Measurements from ENCODE around the gene BOC. TPM values are rescaled to one million over a fixed set of nuclear protein-coding genes. Genes with fewer than 3 reads are reported as not detected.
A peak's percentile ranks its signal among the peaks of the same experiment; 100 is the strongest.

BOC gene
- total RNA-seq, 4 donors from 2014 or later = 75.6 to 159 (median 105) TPM

- no peak for DNase-seq (ENCODE audit: low spot score in 2 of 2)
- TF ChIP-seq POLR2A (IDR thresholded peaks at IDR 0.05) (no peak), POLR2AphosphoS5 (IDR thresholded peaks at IDR 0.05) (no peak), CTCF (IDR thresholded peaks at IDR 0.05) (no peak), EP300 (IDR thresholded peaks at IDR 0.05) (no peak)
- Histone ChIP-seq H3K36me3 (peaks cover 9% of the 10 kb centered on the region), H3K4me1 (peaks cover 81% of the 10 kb centered on the region), H3K9me3 (no peaks in the 10 kb centered on the region), H3K4me3 (no peak overlapping the region), H3K27me3 (no peaks in the 10 kb centered on the region), H3K27ac (peak overlapping the region; percentile 95)
- 36% methylated on average over 2 of the region's 2 CpGs for WGBS
Measured at GRCh38 chr3:113214917-113215595, 3.7 kb downstream of the BOC start.

- Histone ChIP-seq H3K9me3 (no peaks in the 10 kb centered on the region), H3K36me3 (peaks cover 14% of the 10 kb centered on the region), H3K4me3 (no peak overlapping the region), H3K4me1 (peaks cover 84% of the 10 kb centered on the region), H3K27me3 (no peaks in the 10 kb centered on the region), H3K27ac (peak overlapping the region; percentile 59)
- no peak for DNase-seq (ENCODE audit: low spot score in 2 of 2)
- TF ChIP-seq CTCF (IDR thresholded peaks at IDR 0.05) = no peak
- no peak for TF ChIP-seq POLR2AphosphoS5 (IDR thresholded peaks at IDR 0.05)
- TF ChIP-seq POLR2A (IDR thresholded peaks at IDR 0.05) = no peak
- no peak for TF ChIP-seq EP300 (IDR thresholded peaks at IDR 0.05)
- 68% methylated on average over 5 of the region's 5 CpGs for WGBS
Measured at GRCh38 chr3:113216393-113216792, 5.0 kb downstream of the BOC start.

- Histone ChIP-seq H3K9me3 (no peaks in the 10 kb centered on the region), H3K27ac (peak overlapping the region; percentile 64), H3K4me3 (no peak overlapping the region), H3K27me3 (no peaks in the 10 kb centered on the region), H3K36me3 (peaks cover 14% of the 10 kb centered on the region), H3K4me1 (peaks cover 95% of the 10 kb centered on the region)
- TF ChIP-seq EP300 (IDR thresholded peaks at IDR 0.05) (no peak), POLR2A (IDR thresholded peaks at IDR 0.05) (no peak), CTCF (IDR thresholded peaks at IDR 0.05) (no peak), POLR2AphosphoS5 (IDR thresholded peaks at IDR 0.05) (no peak)
- DNase-seq (ENCODE audit: low spot score in 2 of 2) = no peak
- WGBS = 71% methylated on average over 10 of the region's 10 CpGs
Measured at GRCh38 chr3:113218011-113218680, 6.8 kb downstream of the BOC start.

- no peak for TF ChIP-seq EP300 (IDR thresholded peaks at IDR 0.05)
- TF ChIP-seq POLR2A (IDR thresholded peaks at IDR 0.05) = no peak
- TF ChIP-seq POLR2AphosphoS5 (IDR thresholded peaks at IDR 0.05) = no peak
- no peak for TF ChIP-seq CTCF (IDR thresholded peaks at IDR 0.05)
- 86% methylated on average over 1 of the region's 1 CpG for WGBS
- Histone ChIP-seq H3K36me3 (peaks cover 14% of the 10 kb centered on the region), H3K4me3 (no peak overlapping the region), H3K4me1 (peaks cover 95% of the 10 kb centered on the region), H3K27me3 (no peaks in the 10 kb centered on the region), H3K27ac (peak overlapping the region; percentile 64), H3K9me3 (no peaks in the 10 kb centered on the region)
- no peak for DNase-seq (ENCODE audit: low spot score in 2 of 2)
Measured at GRCh38 chr3:113218681-113219045, 7.3 kb downstream of the BOC start.

GRCh38 chr3:113219605-113220300 is 8.4 kb downstream of the BOC start:
- Histone ChIP-seq H3K4me3 (no peak overlapping the region), H3K4me1 (peaks cover 92% of the 10 kb centered on the region), H3K36me3 (peaks cover 14% of the 10 kb centered on the region), H3K9me3 (no peaks in the 10 kb centered on the region), H3K27me3 (no peaks in the 10 kb centered on the region), H3K27ac (peak overlapping the region; percentile 64)
- TF ChIP-seq POLR2A (IDR thresholded peaks at IDR 0.05) = no peak
- TF ChIP-seq CTCF (IDR thresholded peaks at IDR 0.05) = no peak
- TF ChIP-seq EP300 (IDR thresholded peaks at IDR 0.05) = no peak
- no peak for TF ChIP-seq POLR2AphosphoS5 (IDR thresholded peaks at IDR 0.05)
- WGBS = 46% methylated on average over 5 of the region's 6 CpGs
- DNase-seq (ENCODE audit: low spot score in 2 of 2) = no peak
